ENCODE data around the gene WASF2. TPM values are rescaled to one million over a fixed set of nuclear protein-coding genes. Genes with fewer than 3 reads are reported as not detected.
A peak's percentile ranks its signal among the peaks of the same experiment; 100 is the strongest.

The WASF2 gene
- total and polyA plus RNA-seq, 2 of the 13 experiments (the other 11 are each of a cell fraction or from before 2014, with no cell fraction given), result 10.4 to 27.7 TPM

- TF ChIP-seq ZNF318 (CRISPR knock-in tag; IDR thresholded peaks at IDR 0.05), result 0 out of 2 replicates have a peak, but pooled peaks have one; percentile 37
- TF ChIP-seq MEIS1 (CRISPR knock-in tag; IDR thresholded peaks at IDR 0.05; ENCODE audit: borderline replicate concordance), result no peak
- TF ChIP-seq AGO2 (optimal IDR thresholded peaks at IDR 0.05; ENCODE audit: low read depth, low read length), result no peak
- TF ChIP-seq NFATC3 (CRISPR knock-in tag; IDR thresholded peaks at IDR 0.05), result no peak
- TF ChIP-seq ZNF709 (CRISPR knock-in tag; IDR thresholded peaks at IDR 0.05), result no peak
- no peak for TF ChIP-seq ZNF749 (CRISPR knock-in tag; IDR thresholded peaks at IDR 0.05; ENCODE audit: borderline replicate concordance)
- 0 out of 2 replicates have a peak, but pooled peaks have one; percentile 49 for TF ChIP-seq ZNF816 (CRISPR knock-in tag; IDR thresholded peaks at IDR 0.05; ENCODE audit: borderline replicate concordance)
- TF ChIP-seq SRSF4 (IDR thresholded peaks at IDR 0.05; ENCODE audit: low read depth, low read length, poor library complexity, severe bottlenecking), result no peak
- TF ChIP-seq RERE (CRISPR knock-in tag; IDR thresholded peaks at IDR 0.05; ENCODE audit: low read depth), result no peak
- TF ChIP-seq SP4 (CRISPR knock-in tag; IDR thresholded peaks at IDR 0.05), result peak; percentile 64
- no peak for TF ChIP-seq ZFP62 (CRISPR knock-in tag; IDR thresholded peaks at IDR 0.05)
These were observed 97.7 kb downstream of the WASF2 start, which contains the start of gene GPR3 (continued) for GRCh38 chr1:27392096-27392777.
